COLO829 (cell line): ENCODE data around the gene MYL11.
"Not testable (repeated sequence)": the region's sequence is repeated elsewhere in the genome, so short reads cannot be mapped to it uniquely, and the experiment has no call there.

ENCODE experiments used
- DNase-seq: peaks from one replicate; pipeline ENCODE4 v3.0.0; 2012; ENCODE audit warnings: low spot score

MYL11 gene, protein sequence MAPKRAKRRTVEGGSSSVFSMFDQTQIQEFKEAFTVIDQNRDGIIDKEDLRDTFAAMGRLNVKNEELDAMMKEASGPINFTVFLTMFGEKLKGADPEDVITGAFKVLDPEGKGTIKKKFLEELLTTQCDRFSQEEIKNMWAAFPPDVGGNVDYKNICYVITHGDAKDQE

DNA sequence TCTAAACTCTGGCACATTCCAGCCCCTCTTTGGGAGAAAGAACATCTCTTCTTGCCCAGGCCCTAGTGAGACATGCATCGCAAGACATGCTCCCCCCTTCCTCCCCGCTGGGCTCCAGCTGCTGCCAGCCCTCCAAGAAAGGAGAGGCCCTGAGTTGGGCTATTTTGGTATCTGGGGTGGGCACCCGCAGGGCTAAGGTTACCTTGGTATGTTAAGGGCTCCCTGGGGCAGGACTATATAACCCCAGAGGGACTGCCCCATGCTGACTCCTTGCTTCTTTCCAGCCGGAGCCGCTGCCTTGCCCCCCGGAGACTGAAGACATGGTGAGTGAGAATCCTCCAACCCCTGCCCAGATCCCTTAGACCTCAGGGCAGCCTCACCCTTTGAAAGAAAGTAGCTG lies at the start of gene MYL11:
Gene MYL11, plus strand, starts transcription at position 265 of the 400 bp plus-strand sequence. Its CDS starts 56 bp downstream, at position 321.
- no peak for DNase-seq

DNA sequence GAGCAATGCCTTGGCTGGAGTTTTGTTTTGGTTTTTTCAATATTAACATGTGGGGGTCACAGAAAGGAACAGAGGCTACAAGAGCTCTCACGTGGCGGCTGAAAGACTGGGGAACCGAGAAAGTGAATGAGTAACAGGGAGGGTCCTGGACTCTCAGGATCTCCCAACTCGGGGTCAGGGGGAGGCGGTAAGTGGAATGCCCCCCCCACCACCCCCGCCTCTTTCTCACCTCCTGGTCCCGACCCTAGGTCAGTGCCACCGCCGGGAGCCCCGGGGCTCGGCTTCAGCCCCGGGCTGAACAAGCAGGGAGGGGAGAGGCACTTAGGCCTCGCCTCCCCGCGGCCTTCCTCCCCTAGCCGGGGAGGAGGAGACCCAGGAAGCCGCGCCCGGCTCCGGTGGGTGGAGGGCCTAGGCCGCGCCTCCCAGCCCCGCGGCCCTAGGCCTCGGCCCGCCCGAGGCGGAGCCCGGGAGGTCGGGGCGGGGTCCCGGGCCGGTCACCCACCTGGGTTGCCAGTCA lies 40.1 kb upstream of the MYL11 start:
- not testable (repeated sequence) for DNase-seq

DNA sequence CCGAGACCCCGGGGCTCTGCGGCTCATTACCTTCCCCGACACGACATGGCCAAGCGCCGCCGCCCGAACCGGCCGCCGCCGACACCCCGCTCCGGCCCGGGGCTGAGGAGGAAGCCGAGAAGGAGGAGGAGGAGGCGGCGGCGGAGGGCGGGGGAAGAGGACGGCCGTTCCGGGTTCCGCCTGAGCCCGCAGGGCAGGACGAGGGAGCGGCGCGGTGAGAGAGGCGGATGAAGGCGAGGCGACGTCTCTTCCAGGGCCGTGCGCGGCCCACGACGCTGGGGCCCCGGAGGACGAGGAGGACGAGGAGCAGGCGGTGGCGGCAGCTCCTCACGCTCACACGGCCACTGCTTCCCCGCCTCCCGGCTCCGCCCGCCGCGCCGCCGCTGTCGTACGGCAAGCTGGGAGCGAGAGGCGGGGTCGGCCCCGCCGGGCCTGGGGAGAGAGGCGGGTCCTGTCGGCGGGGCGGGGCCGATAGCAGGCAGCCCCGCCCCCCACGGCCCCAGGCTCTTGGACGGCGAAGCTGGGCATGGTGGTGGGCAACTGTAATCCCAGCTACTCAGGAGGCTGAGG lies 39.5 kb upstream of the MYL11 start:
- DNase-seq, result peak; percentile 16

DNA sequence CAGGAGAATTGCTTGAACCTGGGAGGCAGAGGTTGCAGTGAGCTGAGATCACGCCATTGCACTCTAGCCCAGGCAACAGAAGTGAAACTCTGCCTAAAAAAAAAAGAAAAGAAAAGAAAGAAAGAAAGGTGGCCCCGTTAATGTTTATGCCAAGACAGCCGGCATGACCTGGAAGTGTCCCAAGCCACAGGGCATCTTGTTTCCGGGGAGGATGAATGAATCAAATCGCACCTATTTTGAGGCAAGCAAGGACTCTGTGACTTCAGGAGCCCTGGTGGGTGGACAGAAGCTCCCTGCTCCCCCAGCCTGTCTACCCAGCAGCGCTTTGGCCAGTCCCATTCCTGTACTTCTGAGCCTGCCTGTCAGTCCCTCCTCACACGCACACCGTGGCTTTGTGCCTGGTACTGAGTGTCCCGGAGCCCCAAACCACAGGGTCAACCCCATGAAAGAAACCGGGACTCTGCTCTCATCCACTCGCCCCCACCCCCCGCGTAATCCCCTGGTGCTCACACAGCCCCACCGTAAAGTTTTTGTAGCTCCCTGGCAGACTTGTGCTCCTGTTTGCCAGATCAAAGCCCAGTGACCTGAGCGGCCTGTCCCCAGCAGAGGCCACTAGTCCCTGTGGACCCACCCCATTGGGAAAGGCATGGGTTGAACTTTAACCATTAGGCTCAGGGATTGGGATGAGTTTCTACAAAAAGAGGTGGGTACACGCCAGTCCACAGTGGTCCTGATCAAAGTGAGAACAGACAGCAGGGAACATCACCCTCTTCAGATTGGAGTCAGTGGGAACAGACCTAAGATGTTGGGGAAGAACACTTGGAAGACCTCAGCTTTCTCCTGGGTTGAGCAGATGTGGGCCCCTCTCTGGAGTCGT lies 38.8 kb upstream of the MYL11 start:
- no peak for DNase-seq

DNA sequence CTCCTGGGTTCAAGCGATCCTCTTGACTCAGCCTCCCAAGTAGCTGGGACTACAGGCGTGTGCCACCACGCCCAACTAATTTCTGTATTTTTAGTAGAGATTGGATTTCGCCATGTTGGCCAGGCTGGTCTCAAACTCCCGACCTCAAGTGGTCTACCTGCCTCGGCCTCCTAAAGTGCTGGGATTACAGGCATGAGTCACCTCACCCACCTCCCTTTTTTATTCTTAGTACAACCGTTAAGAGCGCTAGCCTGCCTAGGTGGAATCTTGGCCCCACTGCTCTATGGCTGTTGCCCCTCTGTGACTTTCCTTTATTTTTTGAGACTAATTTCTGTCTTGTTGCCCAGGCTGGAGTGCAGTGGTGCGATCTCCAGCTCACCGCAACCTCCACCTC lies 36.6 kb upstream of the MYL11 start:
- not testable (repeated sequence) for DNase-seq

DNA sequence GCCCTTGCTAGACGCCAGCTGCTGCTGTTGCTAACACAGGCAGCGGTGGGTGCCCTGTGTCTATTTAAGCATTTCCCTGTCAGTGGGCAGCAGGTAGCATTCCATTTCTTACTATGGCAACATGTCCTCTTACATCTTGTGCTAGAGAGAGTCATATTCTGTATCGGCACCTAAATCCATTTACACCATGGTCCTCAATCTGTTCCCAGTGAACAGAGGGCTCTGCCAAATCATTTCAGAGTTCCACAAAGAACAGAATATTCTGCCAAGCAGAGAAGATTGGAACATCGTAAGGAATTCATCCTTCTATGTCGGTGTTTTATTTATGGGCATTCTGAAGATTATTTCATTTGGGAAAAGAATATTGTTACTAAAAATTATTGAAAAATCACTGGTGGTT lies 35.9 kb upstream of the MYL11 start:
- not testable (repeated sequence) for DNase-seq

DNA sequence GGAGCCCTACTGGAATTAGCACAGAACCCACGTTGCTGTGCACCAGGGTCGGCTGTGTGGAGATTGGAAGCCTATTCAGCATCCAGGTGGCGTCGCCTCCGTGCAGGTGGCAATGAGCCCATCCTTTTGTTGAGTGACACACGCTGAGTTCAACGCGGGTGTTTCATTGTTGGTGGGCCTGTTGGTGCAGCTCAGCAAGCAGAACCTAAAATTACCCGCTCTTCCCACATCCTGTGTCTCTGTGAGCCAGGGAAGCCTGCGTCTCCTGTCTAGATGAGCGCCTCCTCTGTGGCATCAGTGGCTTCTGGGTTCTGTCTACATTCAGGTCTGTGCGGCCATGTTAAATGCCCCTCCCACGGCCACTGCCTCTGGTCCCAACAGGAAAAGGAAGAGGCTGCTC lies 34.0 kb upstream of the MYL11 start:
- no peak for DNase-seq

DNA sequence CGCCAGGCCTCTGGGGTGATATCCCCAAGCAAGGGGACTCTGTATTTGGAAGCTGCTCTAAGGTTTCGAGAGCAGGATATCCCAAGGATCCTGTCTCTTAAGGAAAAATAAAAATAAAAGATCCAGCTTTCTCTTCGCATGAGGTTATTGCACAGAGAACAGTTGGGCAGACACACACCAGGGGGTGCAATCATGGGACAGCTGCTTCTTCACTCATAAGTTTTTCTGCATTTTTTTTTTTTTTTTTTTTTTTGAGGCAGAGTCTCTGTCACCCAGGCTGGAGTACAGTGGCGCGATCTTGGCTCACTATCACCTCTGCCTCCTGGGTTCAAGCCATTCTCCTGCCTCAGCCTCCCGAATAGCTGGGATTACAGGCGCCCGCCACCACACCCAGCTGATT lies 32.6 kb upstream of the MYL11 start:
- DNase-seq, result not testable (repeated sequence)

DNA sequence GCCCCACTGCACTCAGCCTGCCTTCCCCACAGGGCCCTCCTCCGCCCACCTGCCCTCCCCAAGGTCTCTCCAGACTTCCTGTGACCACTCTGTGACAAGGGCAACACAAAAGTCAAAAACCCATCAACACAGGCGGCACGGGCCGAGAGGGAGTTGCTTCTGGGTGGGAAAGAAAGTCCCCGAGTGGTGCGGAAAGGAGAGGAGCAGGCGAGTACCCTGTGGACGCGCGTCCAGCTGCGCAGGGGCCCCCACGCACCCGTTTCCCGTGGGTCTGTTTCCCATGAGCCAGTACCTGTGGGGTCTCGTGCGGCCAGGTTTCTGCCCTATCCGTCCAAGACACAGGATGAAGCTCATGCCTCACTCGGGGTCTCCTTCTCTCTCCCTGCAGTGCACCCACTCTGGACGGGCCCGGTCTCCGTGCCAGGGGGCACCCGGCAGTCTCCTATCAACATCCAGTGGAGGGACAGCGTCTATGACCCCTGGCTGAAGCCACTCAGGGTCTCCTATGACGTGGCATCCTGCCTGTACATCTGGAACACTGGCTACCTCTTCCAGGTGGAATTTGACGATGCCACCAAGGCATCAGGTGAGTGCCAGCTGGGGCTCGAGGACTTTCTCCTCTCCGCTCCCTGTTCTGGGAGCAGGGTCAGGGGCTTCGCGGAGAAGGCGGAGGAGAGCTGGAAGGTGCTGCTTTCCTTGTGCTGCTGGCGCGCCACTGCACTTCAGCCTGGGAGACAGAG lies 31.7 kb upstream of the MYL11 start:
- no peak for DNase-seq

DNA sequence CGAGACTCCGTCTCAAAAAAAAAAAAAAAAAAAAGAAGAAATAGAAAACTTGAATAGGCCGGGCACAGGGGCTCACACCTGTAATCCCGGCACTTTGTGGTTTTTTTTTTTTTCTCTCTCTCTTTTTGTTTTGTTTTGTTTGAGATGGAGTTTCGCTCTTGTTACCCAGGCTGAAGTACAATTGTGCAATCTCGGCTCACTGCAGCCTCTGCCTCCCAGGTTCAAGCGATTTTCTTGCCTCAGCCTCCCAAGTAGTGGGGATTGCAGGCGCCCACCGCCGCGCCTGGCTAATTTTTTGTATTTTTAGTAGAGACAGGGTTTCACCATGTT lies 31.1 kb upstream of the MYL11 start:
- DNase-seq, result not testable (repeated sequence)

DNA sequence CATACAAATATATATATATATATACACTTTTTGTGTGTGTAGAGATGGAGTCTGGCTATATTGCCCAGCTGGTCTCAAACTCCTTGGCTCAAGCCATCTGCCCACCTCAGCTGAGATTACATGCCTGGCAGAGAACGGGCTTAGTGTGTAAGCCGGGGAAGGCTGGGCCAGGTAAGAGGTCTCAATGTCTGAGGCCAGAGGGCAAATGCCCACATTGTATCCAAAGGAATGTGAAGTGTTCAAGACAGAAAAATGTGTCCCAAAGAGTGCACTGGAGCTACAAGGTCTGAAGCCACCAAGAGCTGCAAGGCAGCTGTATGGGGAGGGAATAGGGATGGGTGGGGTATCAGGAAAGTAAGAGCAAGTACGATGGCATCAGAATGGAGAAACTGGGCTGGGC lies 28.3 kb upstream of the MYL11 start:
- no peak for DNase-seq

DNA sequence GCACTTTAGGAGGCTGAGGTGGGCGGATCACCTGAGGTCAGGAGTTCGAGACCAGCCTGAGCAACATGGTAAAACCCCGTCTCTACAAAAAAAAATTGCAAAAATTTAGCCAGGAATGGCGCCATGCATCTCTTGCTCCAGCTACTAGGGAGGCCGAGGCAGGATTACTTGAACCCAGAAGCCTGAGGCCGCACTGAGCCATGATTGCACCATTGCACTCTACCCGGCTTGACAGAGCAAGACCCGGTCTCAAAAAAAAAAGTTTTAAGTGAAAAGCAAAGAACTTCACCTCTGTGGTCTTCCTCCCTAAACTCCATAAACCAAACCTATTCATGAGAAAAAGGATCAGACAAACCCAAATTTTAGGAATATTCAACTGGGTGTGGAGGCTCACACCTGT lies 26.5 kb upstream of the MYL11 start:
- no peak for DNase-seq

DNA sequence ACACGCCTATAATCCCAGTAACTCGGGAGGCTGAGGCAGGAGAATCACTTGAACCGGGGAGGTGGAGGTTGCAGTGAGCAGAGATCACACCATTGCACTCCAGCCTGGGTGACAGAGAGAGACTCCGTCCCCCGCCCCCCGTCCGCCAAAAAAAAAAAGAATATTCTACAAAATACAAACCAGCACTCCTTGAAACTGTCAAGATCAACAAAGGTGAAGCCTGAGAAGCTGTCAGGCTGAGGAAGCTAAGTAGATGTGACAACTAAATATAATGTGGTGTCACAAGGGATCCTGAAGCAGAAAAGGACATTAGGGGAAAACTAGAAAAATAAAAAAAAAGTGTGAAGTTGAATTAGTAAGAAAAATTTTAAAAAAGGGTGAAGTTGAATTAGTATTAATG lies 25.7 kb upstream of the MYL11 start:
- DNase-seq, result no peak

DNA sequence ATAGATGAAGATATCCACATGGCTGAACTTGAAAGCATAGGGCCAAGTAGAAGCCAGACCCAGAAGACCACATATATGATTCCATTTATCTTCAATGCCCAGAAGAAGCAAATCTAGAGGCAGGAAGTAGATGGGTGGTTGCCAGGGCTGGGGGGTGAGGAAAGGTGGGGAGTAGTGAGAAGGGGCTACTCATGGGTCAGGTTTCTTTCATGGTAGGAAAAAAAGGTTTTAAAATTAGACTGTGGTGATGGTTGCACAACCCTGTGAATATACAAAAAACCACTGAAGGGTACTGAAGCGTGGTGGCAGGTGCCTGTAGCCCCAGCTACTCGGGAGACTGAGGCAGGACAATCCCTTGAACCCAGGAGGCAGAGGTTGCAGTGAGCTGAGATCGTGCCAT lies 24.9 kb upstream of the MYL11 start:
- DNase-seq, result no peak

DNA sequence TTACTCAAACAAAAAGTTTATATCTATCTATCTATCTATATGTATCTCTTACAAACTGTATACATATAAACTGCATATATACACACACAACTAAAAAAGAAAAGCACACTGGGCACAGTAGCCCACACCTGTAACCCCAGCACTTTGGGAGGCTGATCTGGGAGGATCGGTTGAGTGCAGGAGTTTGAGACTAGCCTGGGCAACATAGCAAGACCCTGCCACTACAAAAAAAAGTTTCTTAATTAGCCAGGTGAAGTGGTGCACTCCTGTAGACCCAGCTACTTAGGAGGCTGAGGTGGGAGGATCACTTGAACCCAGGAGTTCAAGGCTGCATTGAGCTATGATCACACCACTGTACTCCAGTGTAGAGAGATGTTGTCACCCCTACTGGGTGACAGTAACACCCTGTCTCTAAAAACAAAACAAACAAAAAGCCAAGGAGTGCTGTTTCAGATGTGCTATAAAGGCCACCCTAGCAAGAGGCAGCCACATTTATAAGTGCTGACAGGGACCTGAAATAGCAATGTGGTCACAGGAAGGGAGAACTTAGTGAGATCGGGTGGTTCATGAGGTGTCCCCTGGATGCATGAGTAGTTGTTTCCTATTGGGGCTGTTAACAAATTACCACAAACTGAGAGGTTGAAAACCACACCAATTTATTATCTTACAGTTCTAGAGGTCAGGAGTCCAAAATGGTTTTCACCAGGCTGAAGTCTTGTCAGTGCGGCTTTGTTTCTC lies 24.3 kb upstream of the MYL11 start:
- DNase-seq, result no peak

DNA sequence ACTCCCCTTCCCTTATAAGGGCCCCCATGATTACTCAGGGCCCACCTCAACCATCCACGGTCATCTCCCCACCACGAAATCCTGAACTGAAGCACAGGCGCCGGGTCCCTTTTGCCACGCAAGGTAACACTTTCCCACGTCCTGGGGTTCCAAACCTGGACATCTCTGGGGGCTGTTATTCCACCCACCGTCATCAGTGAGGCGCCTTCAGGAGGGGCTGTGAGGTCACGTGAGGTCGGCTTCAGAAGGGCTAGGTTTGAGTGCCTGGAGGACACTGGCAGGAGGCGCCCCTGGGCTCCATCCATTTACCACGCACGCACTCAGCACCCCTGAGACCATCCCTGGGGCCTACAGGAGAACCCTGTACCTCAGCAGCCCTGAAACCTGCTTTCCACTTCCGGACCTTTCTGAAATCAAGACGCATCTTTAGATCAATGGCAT lies 23.6 kb upstream of the MYL11 start:
- no peak for DNase-seq

DNA sequence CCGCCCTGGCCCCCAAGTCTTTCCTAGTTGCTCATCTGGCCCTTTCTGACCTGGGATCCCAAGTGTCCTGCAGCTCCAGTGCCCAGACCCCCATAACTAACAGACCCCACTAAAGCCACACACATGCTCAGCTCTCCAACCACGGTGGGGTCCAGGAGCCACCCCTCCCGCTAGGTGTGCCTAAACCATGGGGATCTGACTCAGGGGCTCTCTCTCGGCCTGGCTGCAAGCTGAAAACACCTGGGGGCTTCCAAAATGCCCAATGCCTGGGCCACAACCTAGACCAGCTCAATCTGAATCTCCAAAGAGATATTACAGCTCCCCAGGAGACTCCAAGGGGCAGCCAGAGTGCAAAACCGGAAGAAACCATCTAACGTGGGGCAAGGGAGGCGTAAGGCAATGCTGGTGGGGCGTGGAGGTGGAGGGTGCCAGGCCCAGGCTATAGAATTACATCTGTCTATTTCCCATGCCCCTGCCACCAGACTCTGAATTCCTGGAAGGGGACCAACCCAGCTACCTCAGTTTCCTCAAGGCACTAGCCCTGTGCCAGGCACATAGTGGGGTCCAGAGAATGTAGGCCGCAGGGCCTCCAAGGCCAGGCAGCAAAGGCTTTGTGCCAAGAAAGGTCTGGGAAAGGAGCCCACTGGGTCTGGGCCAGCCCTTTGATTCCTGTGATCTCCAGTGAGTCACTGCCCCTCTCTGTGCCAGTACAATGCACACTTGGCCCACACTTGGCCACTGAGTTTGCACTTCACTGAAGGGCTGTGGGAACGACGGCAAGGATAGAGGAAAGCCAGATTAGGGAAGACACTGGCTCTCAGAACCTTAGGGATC lies 22.8 kb upstream of the MYL11 start:
- peak; percentile 62 for DNase-seq

DNA sequence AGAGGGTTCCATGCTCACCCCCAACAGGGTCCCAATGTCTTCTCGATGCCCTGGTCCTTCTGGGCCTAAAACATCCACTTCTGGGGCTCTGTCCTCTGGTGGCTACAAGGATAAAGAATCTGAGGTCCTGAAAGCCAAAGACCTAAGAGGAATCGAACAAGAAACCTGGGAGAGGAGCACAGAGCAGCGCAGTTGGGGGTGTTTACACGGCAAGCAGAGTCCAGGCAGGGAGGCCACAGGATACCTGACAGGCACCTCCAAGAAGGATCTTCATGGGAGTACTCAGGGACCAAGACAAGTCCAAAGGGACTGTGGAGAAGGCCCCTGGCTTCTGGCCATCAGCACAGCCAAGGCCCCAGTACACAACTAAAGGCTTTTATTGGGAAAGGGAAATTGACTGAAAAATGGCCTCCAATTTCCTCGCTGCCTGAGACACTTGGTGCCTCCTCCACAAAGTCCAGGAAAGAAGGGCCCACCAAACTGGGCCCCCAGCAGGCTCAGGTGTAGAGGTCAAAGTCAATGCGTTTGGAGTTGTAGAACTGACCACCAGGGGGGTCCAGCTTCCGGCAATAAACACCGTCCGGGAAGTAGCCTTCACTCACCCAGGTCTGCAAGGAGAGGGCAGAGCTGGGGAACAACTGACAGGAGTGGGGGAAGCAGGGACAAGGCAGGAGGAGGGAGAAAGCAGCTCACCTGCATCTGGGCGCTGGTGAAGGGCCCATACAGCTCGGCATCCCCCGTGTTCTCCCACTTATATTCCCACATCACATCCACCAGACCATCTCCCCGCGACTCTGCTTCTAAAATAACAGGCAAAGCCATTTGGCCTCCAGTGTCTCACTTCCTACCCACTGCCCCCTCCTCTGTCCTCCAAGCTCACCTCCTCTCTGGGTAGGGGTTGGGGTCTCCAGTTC lies 21.9 kb upstream of the MYL11 start:
- DNase-seq, result no peak

DNA sequence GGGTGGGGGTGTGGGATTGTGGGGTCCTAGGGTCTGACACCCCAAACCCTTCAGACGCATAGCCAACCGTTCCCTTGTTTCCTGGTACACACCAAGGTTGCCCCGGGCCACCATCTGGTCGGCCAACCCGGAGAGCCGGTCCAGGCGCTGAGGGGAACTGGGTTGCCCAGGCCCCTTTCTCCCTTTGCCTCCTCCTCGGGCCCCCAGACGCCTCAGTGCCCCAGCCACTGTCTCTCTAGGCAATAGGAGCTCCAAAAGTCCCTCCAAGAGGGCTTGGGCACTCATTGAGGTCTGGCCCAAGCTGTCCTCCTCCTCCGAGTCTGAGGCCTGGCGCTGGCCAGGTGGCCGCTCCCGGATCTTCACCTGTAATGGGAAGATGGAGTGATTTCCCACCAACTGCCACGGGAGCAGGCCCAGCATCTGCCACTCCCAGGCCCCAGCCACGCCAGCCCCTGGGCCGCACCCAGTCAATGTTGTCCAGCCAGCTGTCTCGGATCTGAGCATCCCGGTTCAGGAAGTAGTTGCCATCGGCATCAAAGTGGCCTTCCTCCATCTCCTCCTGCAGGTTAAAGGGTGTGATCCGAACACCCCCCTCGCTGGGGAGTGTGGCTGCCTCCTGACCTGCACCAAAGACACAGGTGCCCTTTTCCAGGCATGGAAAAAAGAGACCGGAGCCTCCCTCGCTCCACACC lies 21.0 kb upstream of the MYL11 start:
- DNase-seq, result no peak
